ENCODE results near the gene PSMD8.
A peak's percentile ranks its signal among the peaks of the same experiment; 100 is the strongest.

The PSMD8 gene

DNA sequence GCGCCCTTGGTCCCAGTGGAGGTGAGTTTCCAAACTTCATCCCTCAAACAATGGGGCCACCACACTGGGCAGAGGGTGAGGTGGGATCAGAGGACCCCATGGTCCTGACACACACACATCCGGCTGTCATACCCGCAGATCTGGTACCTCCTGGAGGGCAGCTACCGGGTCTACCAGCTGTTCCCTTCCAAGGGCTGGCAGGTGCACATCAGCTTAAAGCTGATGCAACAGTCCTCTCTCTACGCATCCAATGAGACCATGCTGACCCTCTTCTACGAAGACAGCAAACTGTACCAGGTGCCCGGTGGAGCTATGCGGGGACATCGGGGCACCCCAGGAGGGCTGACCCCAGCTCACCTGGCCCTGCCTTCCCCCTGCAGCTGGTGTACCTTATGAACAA is 14.0 kb upstream of the PSMD8 start:
- TF ChIP-seq ZBTB7A (IDR thresholded peaks at IDR 0.05; ENCODE audit: low read depth) (no peak), YY1 (IDR thresholded peaks at IDR 0.05; ENCODE audit: low read depth) (no peak)

DNA sequence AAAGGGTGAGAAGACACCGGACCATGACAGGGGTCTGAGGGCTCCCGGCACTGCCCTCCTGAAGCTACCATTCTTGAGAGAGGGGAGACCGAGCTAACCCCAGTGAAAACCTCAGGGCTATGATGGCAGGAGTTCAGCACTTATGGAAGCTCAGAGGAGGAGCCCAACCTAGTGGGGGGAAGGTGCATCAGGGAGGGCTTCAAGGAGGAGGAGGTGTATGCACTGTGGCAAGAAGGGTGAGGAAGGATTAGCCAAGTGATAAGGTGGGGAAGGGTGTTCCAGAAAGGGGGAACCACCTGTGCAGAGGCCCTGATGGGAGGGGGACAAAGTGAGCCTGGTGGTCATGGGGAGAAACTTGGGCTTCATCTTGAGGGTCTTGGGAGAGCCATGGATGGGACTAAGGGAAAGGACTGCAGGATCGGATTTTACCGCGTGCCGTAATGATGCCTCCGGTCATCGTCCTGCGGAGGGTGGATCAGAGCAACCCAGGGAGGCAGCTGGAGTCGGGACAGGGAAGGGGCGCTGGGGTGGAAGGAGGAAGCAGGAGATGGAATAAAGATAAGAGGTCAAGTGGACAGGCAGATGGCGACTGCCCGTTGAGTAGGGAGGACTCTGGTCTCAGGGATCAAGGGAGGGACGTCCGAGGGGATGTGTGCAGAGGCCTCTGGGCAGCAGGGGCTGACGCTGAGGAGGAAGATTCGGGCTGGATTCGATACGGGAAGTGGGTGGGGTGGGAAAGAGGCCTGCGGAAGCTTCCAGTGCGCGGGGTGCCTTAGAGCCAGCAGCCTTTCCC is 13.3 kb upstream of the PSMD8 start:
- TF ChIP-seq EP300 (IDR thresholded peaks at IDR 0.05; ENCODE audit: borderline replicate concordance) (no peak), RAD21 (IDR thresholded peaks at IDR 0.05; ENCODE audit: low read depth) (no peak), CEBPB (IDR thresholded peaks at IDR 0.05) (no peak), TEAD4 (IDR thresholded peaks at IDR 0.05) (no peak), EGR1 (IDR thresholded peaks at IDR 0.05) (no peak), CREB1 (IDR thresholded peaks at IDR 0.05; ENCODE audit: low read depth) (no peak), YY1 (IDR thresholded peaks at IDR 0.05; ENCODE audit: low read depth) (no peak), NFIC (IDR thresholded peaks at IDR 0.05) (no peak), FOXM1 (IDR thresholded peaks at IDR 0.05; ENCODE audit: borderline replicate concordance, low read depth) (no peak), TCF12 (IDR thresholded peaks at IDR 0.05; ENCODE audit: low read depth) (no peak), ZBTB7A (IDR thresholded peaks at IDR 0.05; ENCODE audit: low read depth) (no peak)
- TF ChIP-seq, protein P1, sequence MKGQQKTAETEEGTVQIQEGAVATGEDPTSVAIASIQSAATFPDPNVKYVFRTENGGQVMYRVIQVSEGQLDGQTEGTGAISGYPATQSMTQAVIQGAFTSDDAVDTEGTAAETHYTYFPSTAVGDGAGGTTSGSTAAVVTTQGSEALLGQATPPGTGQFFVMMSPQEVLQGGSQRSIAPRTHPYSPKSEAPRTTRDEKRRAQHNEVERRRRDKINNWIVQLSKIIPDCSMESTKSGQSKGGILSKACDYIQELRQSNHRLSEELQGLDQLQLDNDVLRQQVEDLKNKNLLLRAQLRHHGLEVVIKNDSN (IDR thresholded peaks at IDR 0.05), result no peak
- TF ChIP-seq, protein P2, sequence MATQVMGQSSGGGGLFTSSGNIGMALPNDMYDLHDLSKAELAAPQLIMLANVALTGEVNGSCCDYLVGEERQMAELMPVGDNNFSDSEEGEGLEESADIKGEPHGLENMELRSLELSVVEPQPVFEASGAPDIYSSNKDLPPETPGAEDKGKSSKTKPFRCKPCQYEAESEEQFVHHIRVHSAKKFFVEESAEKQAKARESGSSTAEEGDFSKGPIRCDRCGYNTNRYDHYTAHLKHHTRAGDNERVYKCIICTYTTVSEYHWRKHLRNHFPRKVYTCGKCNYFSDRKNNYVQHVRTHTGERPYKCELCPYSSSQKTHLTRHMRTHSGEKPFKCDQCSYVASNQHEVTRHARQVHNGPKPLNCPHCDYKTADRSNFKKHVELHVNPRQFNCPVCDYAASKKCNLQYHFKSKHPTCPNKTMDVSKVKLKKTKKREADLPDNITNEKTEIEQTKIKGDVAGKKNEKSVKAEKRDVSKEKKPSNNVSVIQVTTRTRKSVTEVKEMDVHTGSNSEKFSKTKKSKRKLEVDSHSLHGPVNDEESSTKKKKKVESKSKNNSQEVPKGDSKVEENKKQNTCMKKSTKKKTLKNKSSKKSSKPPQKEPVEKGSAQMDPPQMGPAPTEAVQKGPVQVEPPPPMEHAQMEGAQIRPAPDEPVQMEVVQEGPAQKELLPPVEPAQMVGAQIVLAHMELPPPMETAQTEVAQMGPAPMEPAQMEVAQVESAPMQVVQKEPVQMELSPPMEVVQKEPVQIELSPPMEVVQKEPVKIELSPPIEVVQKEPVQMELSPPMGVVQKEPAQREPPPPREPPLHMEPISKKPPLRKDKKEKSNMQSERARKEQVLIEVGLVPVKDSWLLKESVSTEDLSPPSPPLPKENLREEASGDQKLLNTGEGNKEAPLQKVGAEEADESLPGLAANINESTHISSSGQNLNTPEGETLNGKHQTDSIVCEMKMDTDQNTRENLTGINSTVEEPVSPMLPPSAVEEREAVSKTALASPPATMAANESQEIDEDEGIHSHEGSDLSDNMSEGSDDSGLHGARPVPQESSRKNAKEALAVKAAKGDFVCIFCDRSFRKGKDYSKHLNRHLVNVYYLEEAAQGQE (IDR thresholded peaks at IDR 0.05; ENCODE audit: low read depth), result no peak
- TF ChIP-seq, protein P3, sequence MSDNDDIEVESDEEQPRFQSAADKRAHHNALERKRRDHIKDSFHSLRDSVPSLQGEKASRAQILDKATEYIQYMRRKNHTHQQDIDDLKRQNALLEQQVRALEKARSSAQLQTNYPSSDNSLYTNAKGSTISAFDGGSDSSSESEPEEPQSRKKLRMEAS (IDR thresholded peaks at IDR 0.05), result no peak

DNA sequence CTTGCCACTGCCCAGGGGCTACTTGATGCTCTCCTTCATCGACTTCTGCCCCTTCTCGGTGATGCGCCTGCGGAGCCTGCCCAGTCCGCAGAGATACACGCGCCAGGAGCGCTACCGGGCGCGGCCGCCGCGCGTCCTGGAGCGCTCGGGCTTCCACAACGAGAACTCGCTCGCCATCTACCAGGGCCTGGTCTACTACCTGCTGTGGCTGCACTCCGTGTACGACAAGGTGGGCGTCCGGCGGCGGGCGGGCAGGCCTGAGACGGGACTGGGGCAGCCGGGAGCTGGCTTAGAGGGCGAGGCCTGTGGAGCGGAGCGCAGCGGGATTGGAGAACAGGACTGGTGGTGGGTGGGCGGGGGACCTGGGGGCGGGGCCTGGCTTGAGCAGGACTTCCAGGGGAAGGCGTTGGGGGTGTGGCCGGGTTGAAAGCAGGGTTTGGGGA is 12.7 kb upstream of the PSMD8 start:
- TF ChIP-seq CEBPB (IDR thresholded peaks at IDR 0.05) (no peak), TAF1 (IDR thresholded peaks at IDR 0.05; ENCODE audit: low read depth) (no peak), EGR1 (IDR thresholded peaks at IDR 0.05) (0 out of 2 replicates have a peak, but pooled peaks have one; percentile 8)

DNA sequence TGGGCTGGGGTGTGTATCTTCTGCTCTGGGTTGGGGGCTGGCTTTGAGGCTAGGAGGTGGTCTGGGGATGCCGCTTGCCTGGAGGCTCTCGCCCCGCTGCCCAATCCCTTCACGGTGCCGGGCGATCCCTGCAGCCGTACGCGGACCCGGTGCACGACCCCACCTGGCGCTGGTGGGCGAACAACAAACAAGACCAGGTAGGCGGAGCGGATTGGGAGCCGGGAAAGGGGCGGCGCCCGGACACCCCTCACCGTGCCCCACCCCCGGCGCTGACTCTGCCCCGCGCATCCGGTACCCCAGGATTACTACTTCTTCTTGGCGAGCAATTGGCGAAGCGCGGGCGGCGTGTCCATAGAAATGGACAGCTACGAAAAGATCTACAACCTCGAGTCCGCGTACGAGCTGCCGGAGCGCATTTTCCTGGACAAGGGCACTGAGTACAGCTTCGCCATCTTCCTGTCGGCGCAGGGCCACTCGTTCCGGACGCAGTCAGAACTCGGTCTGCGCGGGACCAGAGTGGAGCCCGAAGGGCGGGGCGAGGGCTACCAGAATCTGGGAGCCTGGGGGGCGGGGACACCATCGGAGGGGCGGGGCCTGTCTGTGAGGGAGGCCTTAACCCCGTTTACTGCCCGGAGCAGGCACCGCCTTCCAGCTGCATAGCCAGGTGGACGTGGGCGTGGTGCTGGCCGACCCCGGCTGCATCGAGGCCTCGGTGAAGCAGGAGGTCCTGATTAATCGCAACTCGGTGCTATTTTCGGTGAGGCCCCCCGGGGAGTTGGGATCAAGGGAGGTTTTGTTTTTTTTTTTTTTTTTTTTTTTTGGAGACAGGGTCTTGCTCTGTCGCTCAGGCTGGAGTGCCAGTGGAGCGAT is 12.1 kb upstream of the PSMD8 start:
- TF ChIP-seq TAF1 (IDR thresholded peaks at IDR 0.05; ENCODE audit: low read depth), result peak; percentile 34; the same call in 1 of the 2 replicates
- no peak for TF ChIP-seq TCF12 (IDR thresholded peaks at IDR 0.05; ENCODE audit: low read depth)
- TF ChIP-seq, protein P3 (IDR thresholded peaks at IDR 0.05), result peak; percentile 56; the same call in 1 of the 2 replicates
- TF ChIP-seq YY1 (IDR thresholded peaks at IDR 0.05; ENCODE audit: low read depth), result 0 out of 2 replicates have a peak, but pooled peaks have one; percentile 15
- peak; percentile 89 for TF ChIP-seq ZBTB7A (IDR thresholded peaks at IDR 0.05; ENCODE audit: low read depth)
- 0 out of 2 replicates have a peak, but pooled peaks have one; percentile 20 for TF ChIP-seq CREB1 (IDR thresholded peaks at IDR 0.05; ENCODE audit: low read depth)

DNA sequence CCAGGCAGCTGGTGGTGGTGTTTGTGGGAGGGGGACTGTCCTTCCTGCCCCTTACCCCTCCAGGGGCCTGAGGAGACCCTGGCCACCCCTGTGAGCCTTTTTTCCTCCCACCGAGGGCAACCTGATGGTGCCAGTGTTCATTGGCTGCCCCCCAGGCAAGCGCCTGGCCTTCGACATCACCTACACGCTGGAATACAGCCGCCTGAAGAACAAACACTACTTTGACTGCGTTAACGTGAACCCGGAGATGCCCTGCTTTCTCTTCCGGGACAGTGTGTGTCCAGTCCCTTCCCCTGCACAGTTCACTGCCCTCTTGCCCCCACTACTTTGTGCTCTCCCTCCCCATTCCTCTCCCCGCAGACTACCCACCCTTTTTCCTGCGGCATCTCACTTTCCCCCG is 7.3 kb upstream of the PSMD8 start:
- TF ChIP-seq RAD21 (IDR thresholded peaks at IDR 0.05; ENCODE audit: low read depth) (no peak), CEBPB (IDR thresholded peaks at IDR 0.05) (no peak)

DNA sequence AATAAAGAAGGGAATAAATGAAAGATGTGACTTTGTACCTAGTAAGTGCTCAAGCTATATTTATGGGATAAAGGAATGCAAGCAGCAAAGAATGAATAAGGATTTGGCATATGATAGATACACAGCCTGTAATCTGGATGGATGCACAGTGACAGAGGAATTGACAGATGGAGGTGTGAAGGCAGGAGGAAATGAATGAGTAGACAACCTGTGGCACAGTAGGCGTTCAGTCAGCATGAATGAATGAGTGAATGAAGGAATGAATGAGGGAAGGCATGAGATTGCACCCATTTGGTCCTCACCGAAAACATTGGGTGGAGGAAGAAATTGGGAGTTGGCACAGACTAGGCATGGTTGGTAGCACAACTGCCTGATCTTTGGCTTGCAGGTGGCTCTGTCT is 4.8 kb upstream of the PSMD8 start:
- TF ChIP-seq YY1 (IDR thresholded peaks at IDR 0.05; ENCODE audit: low read depth) (no peak), TCF12 (IDR thresholded peaks at IDR 0.05; ENCODE audit: low read depth) (no peak), CEBPB (IDR thresholded peaks at IDR 0.05) (no peak), EP300 (IDR thresholded peaks at IDR 0.05; ENCODE audit: borderline replicate concordance) (no peak), EGR1 (IDR thresholded peaks at IDR 0.05) (no peak), TAF1 (IDR thresholded peaks at IDR 0.05; ENCODE audit: low read depth) (no peak), TEAD4 (IDR thresholded peaks at IDR 0.05) (no peak)
- TF ChIP-seq, protein P1 (IDR thresholded peaks at IDR 0.05), result no peak
- TF ChIP-seq, protein P3 (IDR thresholded peaks at IDR 0.05), result no peak
- TF ChIP-seq, protein P2 (IDR thresholded peaks at IDR 0.05; ENCODE audit: low read depth), result no peak

Measured in Ishikawa (cell line).